Upper lobe of right lung (tissue), 1 donor: Measurements from ENCODE around the gene VSX1. TPM values are rescaled to one million over a fixed set of nuclear protein-coding genes. Genes with fewer than 3 reads are reported as not detected.
A peak's percentile ranks its signal among the peaks of the same experiment; 100 is the strongest.

ENCODE experiments used
- ATAC-seq: fragments of 200-7000 bp; cut with Tn5 transposase; one replicate; pipeline ENCODE4 v1.9.1; 2020; ENCODE audit warnings: mild to moderate bottlenecking, moderate library complexity
- DNase-seq: peaks from one replicate; pipeline ENCODE4 v3.0.0-alpha.2; 2020
- H3K27ac ChIP-seq: fragments of 200-600 bp; one replicate; pipeline ENCODE4 v1.8.0; 2022
- H3K27me3 ChIP-seq: fragments of 200-600 bp; one replicate; pipeline ENCODE4 v1.8.0; 2022; ENCODE audit warnings: mild to moderate bottlenecking
- H3K36me3 ChIP-seq: fragments of 200-600 bp; one replicate; pipeline ENCODE4 v1.8.0; 2022
- H3K4me1 ChIP-seq: fragments of 200-600 bp; one replicate; pipeline ENCODE4 v1.8.0; 2022
- H3K4me3 ChIP-seq: fragments of 200-600 bp; one replicate; pipeline ENCODE4 v1.8.0; 2022; ENCODE audit warnings: mild to moderate bottlenecking
- H3K9me3 ChIP-seq: fragments of 200-600 bp; one replicate; pipeline ENCODE4 v1.8.0; 2022
- intact Hi-C: fragments of 100-400 bp; cut with DNase I; formaldehyde crosslinking; loops from one replicate; pipeline ENCODE4 v1.11.0; 2022
- total RNA-seq: library from RNA; stranded (reverse); fragmentation: NEBNext Ultra II Directional; extraction: Animal tissue kit (Norgen Biotek cat#: 25700); gene quantifications from one replicate; pipeline ENCODE4 v1.2.1, GENCODE V29; 2021
- TF ChIP-seq, protein P1 (sequence below): fragments of 200-600 bp; IDR thresholded peaks from one replicate; pipeline ENCODE4 v1.8.0; 2022; ENCODE audit warnings: antibody characterized with exemption
- donor health status: DM: no; HTN: yes; CAD: no; lungs with severe emphysema.

Gene VSX1
- total RNA-seq, 1 donor from 2014 or later: not detected

DNA sequence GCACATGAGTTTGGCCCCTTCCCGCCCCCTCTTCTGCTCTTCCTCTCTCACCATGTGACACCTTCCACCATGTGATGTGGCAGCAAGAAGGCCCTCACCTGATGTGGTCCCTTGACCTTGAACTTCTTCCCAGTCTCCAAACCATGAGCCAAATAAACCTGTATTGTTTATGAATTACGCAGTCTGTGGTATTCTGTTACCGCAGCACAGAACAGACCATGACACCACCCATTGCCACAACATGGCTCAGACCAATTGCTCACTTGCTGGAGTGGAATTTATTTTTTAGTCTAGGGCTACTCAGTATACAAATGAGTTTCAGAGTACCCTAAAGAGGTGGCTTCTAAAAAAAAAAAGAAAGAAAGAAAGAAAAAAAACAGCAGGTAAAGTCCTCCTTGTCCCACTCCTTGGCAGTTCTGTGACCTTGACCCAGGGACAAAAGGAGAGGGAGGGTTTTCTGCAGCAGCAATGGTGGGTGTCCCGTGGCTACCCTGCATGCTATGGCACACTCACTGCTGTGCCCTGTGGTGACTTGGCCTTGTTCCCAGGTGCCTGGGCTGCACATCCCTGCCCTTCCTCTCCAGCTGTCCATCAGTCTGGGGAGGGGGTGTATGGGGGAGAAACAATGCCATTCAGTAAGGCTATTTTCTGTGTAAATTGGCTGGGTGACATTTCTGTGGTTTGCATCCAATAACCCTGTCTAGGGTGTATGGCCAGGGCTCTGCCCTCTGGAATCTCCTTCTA is 5.4 kb upstream of the VSX1 start:
- Histone ChIP-seq H3K27me3 (peaks cover 58% of the 10 kb centered on the region), H3K9me3 (no peaks in the 10 kb centered on the region), H3K4me1 (peaks cover 7% of the 10 kb centered on the region), H3K36me3 (no peaks in the 10 kb centered on the region), H3K4me3 (no peak overlapping the region), H3K27ac (no peak overlapping the region)
- intact Hi-C loops: no loop called here
- no peak for ATAC-seq
- TF ChIP-seq, protein P1, sequence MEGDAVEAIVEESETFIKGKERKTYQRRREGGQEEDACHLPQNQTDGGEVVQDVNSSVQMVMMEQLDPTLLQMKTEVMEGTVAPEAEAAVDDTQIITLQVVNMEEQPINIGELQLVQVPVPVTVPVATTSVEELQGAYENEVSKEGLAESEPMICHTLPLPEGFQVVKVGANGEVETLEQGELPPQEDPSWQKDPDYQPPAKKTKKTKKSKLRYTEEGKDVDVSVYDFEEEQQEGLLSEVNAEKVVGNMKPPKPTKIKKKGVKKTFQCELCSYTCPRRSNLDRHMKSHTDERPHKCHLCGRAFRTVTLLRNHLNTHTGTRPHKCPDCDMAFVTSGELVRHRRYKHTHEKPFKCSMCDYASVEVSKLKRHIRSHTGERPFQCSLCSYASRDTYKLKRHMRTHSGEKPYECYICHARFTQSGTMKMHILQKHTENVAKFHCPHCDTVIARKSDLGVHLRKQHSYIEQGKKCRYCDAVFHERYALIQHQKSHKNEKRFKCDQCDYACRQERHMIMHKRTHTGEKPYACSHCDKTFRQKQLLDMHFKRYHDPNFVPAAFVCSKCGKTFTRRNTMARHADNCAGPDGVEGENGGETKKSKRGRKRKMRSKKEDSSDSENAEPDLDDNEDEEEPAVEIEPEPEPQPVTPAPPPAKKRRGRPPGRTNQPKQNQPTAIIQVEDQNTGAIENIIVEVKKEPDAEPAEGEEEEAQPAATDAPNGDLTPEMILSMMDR: no peak
- no peak for DNase-seq

DNA sequence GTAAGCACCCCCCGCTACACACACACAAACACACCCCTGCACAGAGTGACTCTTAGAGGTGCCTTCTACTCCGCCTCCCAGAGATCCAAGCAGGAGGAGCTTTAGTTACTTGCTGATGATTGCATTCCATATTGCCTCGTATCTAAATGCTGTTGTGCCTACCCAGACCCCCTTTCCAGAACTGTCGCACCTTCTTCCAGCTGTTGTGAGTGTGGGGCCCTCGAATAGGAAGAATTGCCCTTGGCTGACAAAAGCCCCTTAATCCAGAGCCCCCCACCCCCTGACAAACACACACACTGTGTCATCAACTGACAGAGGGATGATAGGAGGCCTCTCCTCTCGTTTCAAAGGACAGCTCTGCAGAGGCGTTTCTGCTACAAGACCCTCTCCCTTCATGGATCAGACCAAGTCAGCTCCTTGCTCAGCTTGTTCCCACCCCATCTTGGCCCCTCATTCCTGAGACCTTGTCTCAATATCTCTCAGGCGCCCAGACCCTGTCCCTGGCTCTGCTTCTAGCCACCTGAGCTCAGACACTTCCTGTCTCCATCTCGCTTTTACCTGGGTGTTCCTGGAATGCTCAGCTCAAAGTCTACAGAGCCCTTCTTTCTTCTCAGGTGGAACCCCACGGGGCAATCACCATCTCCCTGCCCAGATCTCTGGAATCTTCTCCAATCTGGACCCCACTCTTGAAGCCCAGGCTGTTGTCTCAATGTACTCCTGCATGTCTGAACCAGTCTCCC is 4.0 kb upstream of the VSX1 start:
- Histone ChIP-seq H3K4me1 (peaks cover 7% of the 10 kb centered on the region), H3K27ac (no peak overlapping the region), H3K27me3 (peaks cover 73% of the 10 kb centered on the region), H3K9me3 (no peaks in the 10 kb centered on the region), H3K4me3 (no peak overlapping the region), H3K36me3 (no peaks in the 10 kb centered on the region)
- no peak for DNase-seq
- no peak for ATAC-seq
- intact Hi-C loops: no loop called here
- TF ChIP-seq, protein P1: no peak

DNA sequence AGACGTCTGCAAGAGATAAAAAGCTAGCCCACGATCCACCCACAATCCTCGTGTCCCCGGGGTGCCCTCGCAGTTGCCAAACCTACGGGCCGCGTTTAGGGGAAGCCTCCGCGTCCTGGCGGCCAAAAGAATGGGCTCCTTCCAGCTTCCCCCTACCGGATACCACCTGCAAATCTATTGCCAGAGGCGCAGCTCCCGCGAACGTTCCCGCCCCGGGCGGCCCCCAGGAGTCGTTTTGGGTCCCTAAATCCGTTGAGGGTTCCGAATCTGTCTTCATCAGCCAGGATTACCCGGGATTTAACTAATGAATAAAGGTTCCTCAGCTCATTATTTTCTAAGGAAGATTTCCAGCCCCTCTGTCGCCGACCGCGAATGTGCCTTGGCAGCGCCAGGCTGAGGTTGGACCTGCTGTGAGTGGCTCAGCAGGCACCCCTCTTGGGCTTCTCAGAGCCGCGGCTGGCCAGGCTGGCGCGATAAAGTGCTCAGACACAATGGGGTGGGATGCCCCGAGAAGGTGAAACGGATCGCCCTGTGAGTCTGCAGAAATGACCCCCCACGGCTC is 2.8 kb upstream of the VSX1 start:
- Histone ChIP-seq H3K4me3 (no peak overlapping the region), H3K27me3 (peaks cover 77% of the 10 kb centered on the region), H3K4me1 (peaks cover 7% of the 10 kb centered on the region), H3K36me3 (no peaks in the 10 kb centered on the region), H3K27ac (no peak overlapping the region), H3K9me3 (no peaks in the 10 kb centered on the region)
- TF ChIP-seq, protein P1: no peak
- DNase-seq (no peak), ATAC-seq (no peak)
- intact Hi-C loops: no loop called here

DNA sequence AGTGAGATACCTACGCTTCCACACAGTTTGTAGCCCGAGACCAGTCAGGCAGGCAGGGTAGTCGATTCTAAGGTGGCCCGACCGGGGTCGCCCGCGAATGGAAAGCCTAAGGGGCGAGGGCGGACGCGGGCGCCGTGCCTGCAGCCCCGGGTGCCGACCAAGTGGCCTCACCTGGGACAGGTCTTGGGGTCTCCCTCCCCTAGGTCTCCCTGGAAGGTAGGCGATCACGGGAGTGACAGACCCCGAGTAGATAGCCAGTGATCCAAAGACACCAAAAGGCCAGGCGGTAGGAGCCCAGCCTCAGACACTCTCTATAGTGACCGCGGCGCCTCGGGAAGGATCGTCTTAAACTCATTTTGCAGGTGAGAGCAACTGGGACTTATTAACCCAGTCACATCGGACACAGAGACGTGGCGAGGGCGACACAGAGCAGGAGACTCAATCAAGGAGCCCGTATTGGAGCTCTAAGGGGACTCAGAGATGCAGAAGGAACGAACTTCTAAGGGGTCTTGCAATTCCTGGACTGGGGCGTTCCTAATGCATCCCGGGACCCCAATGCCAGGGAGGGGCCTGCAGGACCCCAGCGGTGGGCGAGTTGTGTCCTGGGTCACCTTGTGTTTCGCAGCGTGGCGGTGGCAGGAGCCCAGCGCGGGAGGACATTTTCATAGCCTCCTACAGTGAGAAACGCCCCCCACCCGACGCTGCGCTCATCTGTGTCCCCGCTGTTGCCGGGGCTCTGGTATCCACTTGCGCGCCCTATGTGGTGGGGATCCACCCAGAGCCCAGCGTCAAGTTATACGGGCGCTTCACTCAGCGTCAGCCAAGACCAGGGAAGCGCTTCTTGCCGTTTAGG is 2.1 kb upstream of the VSX1 start:
- H3K36me3 ChIP-seq: no peaks in the 10 kb centered on the region
- H3K27me3 ChIP-seq: peaks cover 84% of the 10 kb centered on the region
- peak; percentile 64 for ATAC-seq
- intact Hi-C loops: no loop called here
- no peak overlapping the region for H3K4me3 ChIP-seq
- peaks cover 7% of the 10 kb centered on the region for H3K4me1 ChIP-seq
- no peaks in the 10 kb centered on the region for H3K9me3 ChIP-seq
- TF ChIP-seq, protein P1: peak; percentile 39
- no peak for DNase-seq
- H3K27ac ChIP-seq: no peak overlapping the region

DNA sequence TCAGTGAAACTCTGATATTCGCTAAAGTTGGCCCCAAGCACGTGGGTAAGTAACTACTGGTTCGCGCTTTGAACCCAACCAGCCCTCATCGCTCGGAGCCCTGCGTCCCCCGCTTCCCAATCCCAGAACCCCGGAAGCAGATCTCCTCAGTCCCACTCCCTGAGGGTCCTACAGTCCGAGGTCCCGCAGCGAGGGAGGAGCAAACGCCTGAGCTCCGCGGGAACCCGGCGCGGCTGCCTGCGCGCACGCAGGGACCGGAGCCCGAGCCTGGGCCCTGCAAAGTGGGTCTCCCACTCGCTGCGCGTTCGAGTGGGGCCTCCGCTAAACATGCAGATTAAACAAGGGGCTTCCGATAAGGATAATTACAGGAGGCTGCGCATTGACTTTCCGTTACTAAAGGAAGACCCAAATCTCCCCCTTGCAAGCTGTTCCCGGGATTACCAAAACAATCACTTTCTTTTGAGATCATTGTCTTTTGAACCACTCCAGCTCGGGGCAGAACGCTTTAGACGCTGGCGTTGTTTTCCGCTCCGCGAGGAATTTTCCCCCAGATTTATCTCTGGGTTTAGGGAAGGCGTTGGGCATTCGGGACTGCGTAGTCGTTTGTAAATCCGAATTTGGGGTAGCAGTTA is 1.3 kb upstream of the VSX1 start:
- TF ChIP-seq, protein P1: no peak
- H3K27me3 ChIP-seq: peaks cover 85% of the 10 kb centered on the region
- no peaks in the 10 kb centered on the region for H3K9me3 ChIP-seq
- DNase-seq: no peak
- ATAC-seq: no peak
- H3K4me3 ChIP-seq: no peak overlapping the region
- intact Hi-C loops: no loop called here
- H3K36me3 ChIP-seq: no peaks in the 10 kb centered on the region
- no peak overlapping the region for H3K27ac ChIP-seq
- H3K4me1 ChIP-seq: peaks cover 7% of the 10 kb centered on the region
